ENCODE results near the gene MCEMP1.

The MCEMP1 gene

DNA sequence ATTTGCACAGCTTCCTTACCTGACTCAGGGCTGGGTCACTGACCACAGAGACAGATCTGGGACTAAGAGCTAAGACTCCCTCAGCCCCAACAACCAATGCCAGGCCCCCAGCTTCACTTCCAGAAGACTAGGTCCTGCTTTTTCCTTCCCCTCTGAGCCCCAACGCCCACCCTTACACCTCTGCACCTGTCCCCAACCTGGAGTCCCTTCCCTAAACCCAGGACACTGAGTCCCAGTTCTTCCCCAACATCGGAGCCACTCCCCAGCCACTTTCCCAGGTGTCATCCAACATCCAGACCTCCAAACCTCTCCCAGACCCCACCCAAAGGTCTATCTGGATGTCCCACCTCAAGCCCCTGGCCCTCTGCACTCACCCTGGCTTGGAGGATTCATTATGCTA lies 22.1 kb downstream of the MCEMP1 start:
- DNase-seq = no peak

DNA sequence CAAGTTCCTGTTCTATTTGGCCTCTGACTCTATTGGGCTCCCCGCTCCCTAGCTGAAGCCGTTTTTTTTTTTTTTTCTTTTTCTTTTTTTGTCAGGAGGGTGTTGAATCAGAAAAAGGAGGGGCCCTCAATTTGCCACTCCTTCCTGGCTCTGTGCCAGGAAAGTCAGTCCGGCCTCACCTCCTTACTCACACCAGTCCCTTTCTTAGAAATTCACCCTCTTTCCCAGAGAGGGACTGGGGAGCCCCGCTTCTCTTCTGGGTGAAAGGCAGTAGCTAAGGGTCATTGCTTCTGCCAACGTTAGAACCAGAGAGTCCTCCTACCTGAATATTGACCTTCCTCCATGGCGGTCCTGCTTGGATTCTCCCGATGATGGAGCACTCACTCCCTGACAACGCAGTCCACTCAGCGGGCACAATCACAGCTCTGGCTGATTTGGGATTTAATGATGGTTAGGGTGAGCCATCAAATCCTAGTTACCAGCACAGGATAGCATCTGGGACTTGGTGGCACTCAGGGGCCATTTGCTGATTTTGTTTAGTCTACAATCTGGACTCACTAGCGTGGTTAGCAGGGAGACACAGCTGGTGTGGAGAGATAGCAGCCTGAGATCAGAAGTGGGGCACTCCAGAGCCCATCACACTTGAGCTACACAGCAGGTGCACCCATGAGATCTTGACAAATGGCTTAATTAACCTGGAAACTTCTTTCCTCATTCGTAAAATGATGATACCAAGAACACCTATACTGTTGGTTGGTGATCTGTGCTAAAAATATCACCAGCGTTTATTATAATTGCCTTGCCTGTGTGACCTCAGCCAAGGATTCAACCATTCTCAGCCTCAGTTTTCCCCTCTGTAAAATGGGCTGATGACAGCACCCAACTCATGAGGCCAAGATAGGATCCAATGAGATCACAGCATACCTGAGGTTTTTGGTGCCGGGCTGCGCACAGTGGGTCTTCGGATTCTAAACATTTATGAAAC lies 22.8 kb downstream of the MCEMP1 start:
- DNase-seq = peak; percentile 64

DNA sequence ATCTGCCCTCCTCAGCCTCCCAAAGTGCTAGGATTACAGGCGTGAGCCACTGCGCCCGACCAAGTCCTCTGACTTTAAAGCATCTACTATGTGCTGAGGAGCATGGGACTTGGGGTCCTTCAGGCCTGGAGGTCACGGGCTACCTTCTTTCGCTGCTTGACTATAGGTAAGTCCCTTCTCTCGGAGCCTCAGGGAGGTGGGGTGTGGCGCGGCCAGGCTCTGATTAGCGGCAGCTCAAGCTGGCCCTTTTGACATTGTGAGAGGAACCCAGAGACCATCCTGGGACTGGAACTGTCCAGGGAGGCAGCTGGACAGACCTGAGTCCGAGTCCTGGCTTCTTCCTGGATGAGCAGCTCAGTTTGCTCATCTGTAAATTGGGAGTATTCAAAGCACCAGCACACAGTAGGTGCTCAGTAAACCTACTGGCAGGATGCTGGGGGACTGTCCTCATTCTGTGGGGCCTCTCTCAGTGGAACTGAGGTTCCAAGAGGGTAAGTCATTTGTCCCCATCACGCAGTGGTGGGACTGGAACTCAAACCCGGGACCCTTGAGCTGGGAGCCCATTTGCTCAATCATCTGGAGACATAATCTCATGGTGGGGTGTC lies 24.3 kb downstream of the MCEMP1 start:
- no peak for DNase-seq

GRCh38 chr19:7701654-7702457 lies 25.0 kb downstream of the MCEMP1 start, which contains the start of gene FCER2:
FCER2 (minus strand) TSS chr19:7702131; CDS start chr19:7699760, 2,371 bp downstream.
- DNase-seq = peak; percentile 66

- no peak for DNase-seq
Observed at GRCh38 chr19:7703332-7703731, 26.4 kb downstream of the MCEMP1 start.

GRCh38 chr19:7704280-7705060 lies 27.6 kb downstream of the MCEMP1 start:
- DNase-seq = no peak

- DNase-seq = peak; percentile 94
Observed at GRCh38 chr19:7705387-7706187, 28.7 kb downstream of the MCEMP1 start.

- DNase-seq = peak; percentile 72
Observed at GRCh38 chr19:7706188-7706954, 29.5 kb downstream of the MCEMP1 start.

DNA sequence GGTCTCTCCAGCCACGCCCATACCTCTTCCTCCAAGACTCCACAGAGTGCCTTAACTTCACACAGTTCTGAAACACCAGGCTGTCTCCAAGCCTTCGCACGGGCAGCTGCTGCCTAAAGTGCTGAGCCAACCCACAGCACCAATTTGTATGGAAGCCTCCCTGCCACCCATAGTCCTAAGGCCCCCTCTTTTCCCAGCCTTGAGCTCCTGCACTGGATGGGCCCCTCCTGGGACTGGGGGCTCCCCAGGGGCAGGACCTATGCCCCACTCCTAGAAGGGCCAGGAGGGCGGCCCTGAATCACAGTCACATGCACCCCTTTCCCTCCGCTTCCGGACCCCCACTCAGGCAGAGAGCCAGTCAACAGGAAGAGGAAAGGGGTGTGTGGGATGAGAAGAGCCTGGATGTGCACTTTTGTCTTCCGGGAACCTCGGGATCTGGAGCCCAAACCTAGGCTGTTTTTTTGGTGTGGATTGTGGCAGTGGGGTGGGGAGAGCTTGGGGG lies 30.1 kb downstream of the MCEMP1 start:
- DNase-seq = no peak

DNA sequence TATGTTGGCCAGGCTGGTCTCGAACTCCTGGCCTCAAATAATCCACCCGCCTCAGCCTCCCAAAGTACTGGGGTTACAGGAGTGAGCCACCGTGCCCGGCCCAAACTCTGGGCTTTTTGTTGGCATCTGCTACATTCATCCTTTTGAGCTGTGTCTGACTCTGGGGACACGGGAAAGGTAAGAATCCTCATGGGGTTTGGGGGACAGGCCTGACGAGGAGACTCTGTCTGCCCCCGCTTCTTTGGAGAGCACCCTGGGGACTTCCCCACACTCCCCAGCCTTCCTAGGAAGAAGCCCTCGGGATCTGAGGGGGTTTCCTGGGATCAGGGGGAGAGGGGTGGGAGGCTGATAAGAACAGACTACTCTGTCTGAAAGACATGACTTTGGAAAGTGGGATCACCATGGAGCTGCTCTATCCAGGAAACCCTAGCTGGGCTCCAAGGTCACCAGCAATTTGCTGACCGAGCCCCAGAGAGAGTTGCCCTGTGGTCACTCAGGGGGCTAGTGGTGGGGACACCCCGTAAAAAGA lies 33.1 kb downstream of the MCEMP1 start:
- no peak for DNase-seq

DNA sequence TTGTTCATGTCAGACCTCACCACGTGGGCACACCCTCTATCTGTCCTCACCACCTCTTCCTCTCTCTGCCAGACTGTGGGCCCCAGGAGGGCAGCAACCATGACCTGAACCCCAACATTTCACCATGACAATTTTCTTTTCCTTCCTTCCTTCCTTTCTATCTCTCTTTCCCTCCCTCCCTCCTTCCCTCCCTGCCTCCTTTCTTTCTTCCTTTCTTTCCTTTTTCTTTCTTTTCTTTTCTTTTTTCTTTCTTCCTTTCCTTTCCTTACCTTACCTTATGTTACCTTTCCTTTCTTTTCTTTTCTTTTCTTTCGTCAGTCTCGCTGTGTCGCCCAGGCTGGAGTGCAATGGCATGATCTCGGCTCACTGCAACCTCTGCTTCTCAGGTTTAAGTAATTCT lies 33.7 kb downstream of the MCEMP1 start:
- DNase-seq = no peak

GRCh38 chr19:7715671-7716070 lies 38.8 kb downstream of the MCEMP1 start:
- DNase-seq = no peak

DNA sequence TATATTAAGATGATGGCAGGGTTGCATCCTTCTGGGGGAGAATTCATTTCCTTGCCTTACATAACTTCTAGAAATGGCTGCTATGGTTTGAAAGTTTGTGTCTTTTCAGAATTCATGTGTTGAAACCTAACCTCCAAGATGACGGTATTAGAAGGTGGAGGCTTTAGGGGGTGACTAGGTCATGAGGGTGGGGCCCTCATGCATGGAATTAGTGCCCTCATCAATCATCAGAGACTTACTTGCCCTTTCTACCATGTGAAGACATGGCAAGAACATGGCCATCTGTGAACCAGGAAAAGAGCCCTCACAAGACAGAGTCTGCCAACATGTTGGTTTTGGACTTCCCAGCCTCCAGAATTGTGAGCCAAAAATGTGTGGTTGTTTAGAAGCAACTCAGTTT lies 39.9 kb downstream of the MCEMP1 start:
- no peak for DNase-seq

- no peak for DNase-seq
Observed at GRCh38 chr19:7718668-7719067, 41.8 kb downstream of the MCEMP1 start.

DNA sequence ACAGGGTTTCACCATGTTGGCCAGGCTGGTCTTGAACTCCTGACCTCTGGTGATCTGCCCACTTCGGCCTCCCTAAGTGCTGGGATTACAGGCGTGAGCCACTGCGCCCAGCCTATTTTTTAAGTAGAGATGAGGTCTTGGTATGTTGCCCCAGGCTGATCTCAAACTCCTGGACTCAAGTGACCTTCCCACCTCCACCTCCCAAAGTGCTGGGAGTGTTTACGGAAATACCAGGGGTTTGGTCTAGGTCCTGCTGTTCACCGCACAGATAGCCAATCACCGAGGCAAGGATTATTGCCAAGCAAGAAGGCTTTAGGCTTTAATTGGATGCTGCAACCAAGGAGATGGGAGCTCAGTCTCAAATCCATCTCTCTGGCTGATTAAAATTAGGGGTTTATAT lies 43.5 kb downstream of the MCEMP1 start:
- DNase-seq = no peak

GRCh38 chr19:7722231-7722651 lies 45.4 kb downstream of the MCEMP1 start:
- DNase-seq = no peak

- DNase-seq = no peak
Observed at GRCh38 chr19:7725791-7726190, 48.9 kb downstream of the MCEMP1 start.

DNA sequence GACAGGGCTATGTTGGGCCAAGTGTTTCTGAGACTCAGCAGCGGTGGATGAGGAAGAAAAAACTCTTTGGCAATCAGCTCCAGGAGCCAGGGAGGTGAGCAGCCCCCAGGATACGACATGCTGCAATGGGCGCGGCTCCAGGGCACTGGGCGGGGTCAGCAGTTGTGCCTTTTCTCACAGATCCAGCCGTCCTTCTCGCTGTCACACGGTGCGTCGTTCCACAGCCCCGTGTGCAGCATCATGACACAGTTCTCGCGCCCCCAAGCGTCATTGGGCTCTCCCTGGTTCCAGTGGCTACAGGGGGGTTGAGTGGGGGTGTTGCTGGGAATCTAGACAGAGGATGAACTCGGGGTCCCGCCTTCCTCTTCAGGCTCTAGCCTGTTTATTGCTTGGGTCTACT lies 52.3 kb downstream of the MCEMP1 start:
- DNase-seq = no peak

Measured in suppressor macrophage treated with lipopolysaccharide for 4 hours (primary cell).